HG03045 (cell line): ENCODE measurements around the gene TRPT1.

ENCODE experiments used
- ATAC-seq: cut with Tn5 transposase; IDR thresholded peaks from one replicate; pipeline ENCODE4 v1.9.1; 2021; ENCODE audit warnings: mild to moderate bottlenecking, moderate library complexity; ENCODE audit not compliant: unreplicated experiment

Gene TRPT1

DNA sequence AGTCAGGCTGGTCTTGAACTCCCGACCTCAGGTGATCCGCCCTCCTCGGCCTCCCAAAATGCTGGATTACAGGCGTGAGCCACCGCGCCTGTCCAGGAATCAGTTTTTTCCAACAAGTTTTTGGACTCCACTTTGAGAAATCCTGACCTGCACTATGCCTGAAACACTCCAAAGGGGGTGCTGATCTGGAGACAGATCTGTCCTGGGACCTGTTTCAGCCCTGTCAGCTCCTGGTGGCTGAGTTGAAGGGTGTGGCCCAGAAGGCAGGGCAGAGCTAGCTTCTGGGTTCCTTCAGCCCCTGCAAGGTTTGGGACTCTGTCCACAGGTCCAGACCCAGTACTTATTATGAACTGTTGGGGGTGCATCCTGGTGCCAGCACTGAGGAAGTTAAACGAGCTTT, 5.6 kb upstream of the TRPT1 start:
- ATAC-seq, result no peak

DNA sequence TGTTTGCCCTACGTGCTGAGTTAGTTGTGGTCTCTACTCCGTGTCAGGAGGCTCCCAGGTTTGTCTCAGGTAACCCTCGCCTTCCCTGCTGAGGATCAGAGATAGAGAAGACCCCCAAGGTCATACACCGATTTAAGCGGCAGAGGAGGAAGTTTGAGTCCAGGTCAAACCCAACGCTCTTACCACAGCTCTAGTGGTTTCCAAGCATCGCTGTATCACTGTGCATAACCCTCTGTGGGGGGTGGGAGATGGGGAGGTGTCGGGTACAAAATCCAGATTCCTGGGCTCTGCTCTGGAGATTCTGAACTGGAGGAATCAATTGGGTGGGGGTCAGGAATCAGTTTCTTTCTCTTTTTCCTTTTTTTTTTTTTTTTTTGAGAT, 5.0 kb upstream of the TRPT1 start:
- no peak for ATAC-seq

DNA sequence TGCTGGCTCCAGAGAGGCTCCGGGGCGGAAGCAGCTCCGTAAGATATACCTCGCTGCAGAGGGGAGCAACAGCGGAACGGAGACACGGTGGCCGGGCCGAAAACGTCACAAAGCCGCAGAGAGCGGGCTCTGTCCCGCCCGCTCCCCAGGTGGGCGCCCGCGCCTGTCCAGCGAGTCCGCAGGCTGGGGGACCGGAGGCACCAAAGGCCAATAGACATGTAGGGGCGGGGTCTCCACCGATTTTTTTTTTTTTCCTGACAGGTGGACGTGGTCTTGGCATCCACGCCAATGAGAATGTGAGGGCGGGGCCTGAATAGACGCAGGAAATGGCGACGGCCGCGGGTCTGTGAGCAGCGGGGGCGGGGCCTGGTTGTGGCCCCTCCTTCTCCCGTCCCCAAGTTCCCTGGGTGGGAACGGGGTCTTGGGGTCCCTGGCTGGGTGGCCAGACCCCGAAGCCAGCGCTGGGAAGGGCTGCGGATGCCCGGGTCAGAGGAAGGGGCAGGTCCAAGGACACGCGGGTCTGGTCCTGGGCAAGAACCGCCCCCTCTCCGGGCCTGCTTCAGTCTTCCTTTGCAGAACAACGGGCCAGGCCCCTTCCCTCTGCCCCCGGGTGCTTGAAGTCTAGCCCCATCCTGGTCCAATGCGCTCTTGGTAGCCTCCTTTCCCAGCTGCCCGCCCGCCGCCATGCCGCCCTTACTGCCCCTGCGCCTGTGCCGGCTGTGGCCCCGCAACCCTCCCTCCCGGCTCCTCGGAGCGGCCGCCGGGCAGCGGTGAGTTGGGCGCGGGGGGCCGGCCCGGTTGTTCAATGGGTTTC, 4.4 kb upstream of the TRPT1 start, which contains the start of gene DNAJC4:
TSS of gene DNAJC4 (plus strand) at position 378 of the 814 bp plus-strand sequence. CDS start at position 685, 307 bp downstream.
- peak; percentile 39 for ATAC-seq

DNA sequence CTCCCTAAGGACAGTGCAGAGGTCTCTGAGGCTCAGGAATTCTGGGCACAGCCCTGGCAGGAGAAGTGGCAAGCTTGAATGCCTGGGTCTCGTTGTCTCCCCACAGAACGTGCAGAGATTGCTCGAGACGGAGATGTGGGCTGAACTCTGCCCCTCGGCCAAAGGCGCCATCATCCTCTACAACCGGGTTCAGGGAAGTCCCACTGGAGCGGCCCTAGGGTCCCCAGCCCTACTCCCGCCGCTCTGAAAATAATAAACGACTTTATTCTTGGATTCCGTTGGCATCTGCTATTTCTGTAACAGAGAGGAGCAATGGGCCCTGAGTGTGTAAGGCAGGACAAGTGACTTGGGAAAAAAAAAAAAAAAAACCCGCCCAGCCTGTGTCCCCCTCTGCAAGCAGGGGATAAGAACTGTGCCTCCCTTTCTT, 3.8 kb upstream of the TRPT1 start:
- no peak for ATAC-seq

DNA sequence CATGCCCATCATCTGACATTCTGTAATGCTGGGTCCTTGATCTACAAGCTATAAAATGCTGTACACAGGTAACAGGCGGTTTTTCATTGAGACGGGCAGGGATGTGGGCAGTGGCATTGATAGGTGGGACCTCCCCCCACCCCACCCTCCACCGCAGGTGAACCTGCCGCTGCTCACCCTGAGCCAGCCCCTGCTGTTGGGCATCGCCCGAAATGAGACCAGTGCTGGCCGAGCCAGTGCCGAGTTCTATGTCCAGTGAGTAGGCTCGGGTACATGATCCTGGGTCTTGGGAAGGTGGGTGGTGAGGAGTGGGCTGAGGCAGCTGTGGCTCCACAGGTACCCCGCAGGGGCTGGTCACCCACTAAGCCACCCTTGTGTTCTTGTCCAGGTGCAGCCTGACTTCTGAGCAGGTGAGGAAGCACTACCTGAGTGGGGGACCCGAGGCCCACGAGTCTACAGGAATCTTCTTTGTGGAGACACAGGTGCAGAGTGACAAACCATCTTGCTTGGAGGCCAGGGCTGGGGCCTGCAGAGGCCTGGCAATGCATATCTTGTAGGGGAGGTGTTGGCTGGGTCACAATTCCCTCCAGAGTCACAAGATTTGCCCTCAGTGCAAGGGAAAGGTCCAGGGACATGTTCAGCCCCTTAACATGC, 3.2 kb upstream of the TRPT1 start:
- ATAC-seq, result no peak

DNA sequence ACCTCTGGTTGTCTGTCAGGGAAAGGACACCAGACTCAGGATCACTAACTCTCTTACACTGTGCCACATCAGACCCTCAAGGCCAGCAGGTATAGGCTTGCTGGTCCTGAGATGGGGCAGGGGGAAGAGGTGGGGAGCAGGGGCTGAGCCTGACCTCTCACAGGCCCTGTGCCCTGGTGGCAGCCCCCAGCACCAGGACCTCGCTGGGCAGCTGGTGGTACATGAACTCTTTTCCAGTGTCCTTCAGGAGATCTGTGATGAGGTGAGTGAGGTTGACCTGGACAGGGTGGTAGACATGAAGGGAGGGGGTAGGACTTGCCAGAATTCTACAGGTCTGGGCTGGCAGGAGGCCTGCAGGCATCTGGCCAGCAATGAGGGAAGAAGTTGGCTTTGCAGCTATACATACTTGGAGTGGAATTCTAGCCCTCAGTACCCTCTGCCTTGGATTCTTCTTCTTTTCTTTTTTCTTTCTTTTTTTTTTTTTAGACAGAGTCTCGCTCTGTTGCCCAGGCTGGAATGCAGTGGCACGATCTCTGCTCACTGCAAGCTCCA, 1.5 kb upstream of the TRPT1 start:
- no peak for ATAC-seq

- peak; percentile 27 for ATAC-seq
These were observed 593 bp upstream of the TRPT1 start for GRCh38 chr11:64226507-64227051.

DNA sequence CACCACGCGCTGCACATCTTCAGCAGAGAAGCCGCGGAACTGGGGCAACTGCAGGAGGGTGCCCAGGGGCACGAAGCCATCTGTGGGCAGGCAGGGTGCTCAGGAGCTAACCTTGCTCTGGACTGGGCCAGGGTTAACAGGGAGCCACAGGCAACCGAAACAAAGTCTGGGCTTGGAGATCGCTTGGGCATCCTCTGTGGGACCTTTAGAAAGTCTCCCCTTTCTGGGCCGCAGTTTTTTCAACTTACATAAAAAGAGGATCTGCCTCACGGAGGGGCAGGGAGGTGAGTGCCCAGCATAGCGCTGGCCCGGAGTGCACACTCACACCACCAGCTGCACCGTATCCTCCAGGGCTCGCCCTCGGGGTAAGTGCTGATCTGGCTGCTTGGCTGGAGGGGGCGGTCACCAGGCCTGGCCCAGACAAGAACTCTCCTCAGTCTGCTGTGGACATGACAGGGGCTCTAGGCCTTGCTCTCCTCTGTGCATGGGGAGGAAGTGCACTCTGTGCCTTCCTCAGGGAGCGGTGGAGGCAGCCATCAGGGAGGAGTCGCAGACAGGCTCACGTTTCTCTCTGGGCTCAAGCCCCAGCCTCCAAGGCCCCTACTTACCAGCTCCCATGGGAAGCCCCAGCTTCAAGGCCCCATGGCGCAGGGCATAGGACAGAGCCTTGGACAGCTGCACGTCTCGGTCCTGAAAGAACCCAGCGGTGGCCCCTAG, 937 bp downstream of the TRPT1 start:
- no peak for ATAC-seq

DNA sequence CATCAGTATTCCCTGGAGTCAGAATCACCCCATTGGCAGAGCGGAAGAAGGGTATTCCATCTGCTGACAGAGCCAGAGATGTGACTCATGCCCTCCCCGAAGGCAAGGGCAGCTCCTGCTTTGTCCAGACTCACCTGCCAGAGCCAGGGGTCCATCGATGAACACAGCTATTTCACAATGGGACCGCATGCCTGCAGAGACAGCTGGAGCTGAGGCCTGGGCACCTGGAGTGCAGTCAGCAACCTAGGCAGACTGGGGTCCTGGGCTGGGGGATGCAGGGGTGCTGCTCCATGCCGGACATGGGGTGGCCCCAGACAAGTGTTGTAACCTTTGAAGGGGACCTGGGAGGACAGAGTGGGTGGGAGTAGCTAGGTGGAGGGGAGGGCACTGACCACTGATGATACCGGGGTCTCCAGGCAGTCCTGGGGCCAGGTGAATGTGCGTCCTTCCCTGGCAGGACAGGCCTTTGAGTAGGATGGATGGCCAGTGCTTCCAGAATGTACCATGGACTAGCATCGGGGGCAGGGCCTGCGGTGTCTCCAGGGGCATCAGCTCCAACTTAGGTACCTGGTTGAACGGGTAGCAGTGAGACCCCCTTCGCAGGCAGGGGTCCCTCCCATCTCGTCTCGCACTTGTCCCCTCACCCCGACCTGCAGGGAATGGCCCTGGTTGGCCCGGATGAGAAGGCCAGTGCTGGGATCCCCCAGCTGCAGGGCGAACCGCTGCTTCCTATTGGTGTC, 1.7 kb downstream of the TRPT1 start:
- no peak for ATAC-seq

DNA sequence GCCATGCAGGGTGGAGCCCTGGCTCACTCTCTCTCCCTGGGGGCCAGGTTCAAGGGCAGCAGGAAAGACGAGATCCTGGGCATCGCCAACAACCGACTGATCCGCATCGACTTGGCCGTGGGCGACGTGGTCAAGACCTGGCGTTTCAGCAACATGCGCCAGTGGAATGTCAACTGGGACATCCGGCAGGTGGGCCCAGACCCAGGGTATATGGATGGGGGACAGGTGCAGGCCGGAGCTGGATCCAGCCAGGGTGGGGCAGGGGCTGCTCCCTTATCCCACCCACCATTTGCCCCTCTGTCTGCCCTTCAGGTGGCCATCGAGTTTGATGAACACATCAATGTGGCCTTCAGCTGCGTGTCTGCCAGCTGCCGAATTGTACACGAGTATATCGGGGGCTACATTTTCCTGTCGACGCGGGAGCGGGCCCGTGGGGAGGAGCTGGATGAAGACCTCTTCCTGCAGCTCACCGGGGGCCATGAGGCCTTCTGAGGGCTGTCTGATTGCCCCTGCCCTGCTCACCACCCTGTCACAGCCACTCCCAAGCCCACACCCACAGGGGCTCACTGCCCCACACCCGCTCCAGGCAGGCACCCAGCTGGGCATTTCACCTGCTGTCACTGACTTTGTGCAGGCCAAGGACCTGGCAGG, 2.9 kb downstream of the TRPT1 start:
- no peak for ATAC-seq

DNA sequence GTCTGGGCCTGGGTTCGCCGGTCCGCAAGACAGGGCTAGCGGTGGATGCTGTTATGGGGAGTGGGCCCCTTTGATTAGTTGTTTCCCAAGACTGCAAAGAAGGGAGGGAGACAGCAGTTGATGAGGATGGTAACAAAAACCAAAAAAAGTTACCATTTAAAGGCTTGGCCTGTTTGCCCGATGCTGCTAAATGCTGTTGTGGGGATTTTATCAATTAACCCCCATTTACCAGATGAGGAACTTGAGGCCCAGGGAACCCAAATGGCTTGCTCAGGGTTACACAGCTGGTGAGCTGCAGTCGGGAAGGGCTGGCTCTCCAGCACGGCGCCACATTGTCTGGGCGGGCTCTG, 3.4 kb downstream of the TRPT1 start:
- no peak for ATAC-seq

GRCh38 chr11:64220798-64221197, 5.2 kb downstream of the TRPT1 start:
- no peak for ATAC-seq

DNA sequence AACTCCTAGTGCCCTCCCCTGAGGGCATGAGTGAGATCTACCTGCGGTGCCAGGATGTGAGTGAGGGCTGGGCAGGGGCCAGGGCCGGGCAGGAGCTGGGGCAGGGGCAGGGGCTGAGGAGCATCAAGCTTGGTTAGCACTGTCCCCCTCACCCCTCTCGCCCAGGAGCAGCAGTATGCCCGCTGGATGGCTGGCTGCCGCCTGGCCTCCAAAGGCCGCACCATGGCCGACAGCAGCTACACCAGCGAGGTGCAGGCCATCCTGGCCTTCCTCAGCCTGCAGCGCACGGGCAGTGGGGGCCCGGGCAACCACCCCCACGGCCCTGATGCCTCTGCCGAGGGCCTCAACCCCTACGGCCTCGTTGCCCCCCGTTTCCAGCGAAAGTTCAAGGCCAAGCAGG, 5.7 kb downstream of the TRPT1 start:
- ATAC-seq, result no peak

GRCh38 chr11:64219755-64220154, 6.2 kb downstream of the TRPT1 start:
- ATAC-seq, result no peak

GRCh38 chr11:64219354-64219684, 6.7 kb downstream of the TRPT1 start:
- no peak for ATAC-seq

DNA sequence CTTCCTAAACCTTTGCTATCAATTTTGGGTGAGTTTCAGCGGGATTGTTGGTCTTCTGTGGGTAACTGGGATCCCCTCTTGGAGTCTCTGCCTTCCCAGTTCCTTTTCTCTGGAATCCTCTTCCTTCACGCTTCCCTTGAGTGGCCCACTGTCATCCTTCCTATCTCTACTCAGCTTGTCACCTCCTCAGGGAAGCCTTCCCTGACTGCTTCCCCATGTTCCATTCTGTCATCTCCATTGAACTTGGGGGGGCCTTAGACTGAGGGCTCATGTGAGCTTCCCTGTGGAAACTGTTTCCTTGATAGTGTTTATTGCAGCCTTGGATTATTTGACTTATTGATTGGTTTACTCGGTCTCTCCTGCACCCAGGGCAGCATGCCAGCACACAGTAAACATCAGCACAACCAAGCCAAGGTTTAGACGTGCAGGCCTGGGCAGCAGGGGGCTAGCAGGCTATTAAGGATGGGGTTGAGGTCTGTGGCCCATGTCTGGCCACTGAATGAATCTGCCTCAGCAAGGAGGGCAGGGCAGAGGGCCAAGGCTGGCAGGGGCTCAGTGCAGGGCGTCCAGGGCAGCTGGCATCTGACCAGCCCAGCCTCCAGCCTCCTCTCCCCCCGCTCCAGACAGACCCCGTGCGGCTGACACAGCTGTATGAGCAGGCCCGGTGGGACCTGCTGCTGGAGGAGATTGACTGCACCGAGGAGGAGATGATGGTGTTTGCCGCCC, 7.2 kb downstream of the TRPT1 start:
- ATAC-seq, result no peak

DNA sequence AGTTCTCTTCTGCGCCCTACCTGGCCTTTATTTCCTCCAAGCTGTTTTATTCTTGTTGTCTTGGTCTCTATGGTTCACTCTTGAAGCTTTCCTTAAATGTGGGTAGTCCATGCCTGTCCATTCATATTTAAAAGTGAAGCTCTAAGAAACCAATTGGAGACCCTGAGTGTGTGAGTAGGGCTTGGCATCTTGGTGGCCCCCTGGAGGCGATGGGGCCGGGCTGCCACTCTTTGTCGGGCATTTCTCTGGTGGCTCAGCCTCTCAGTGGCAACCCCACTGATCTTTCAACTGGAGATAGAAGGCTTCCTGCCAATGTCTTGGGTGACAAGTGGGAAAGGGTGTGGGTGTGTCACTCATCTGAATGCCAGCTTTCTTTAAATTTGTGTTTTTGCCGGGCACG, 9.1 kb downstream of the TRPT1 start:
- no peak for ATAC-seq

DNA sequence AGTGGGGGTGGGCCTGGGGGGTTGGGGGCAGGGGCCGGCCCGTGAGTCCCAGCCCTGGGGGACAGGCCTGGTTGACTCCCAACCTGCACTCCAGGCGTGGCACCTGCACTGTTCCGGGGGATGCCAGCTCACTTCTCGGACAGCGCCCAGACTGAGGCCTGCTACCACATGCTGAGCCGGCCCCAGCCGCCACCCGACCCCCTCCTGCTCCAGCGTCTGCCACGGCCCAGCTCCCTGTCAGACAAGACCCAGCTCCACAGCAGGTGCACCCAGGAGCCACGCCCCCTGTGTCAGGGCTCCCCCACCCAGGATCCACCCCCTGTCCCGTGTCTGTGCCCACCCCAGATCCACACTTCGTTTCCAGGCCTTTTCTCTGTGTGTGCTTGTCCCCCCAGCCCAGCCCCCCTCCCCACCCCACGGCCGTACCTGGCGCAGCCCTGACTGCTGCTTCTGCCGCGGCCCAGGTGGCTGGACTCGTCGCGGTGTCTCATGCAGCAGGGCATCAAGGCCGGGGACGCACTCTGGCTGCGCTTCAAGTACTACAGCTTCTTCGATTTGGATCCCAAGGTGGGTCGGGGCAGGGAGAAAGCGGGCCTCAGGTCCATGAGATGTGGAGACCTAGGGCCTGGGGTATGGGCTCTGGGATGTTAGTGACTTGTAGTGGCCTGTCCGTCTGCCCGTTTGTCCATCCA, 14.7 kb downstream of the TRPT1 start:
- ATAC-seq, result no peak
